GM19372 (cell line): ENCODE data around the gene LRIG1.
A peak's percentile ranks its signal among the peaks of the same experiment; 100 is the strongest.

Experiments
- ATAC-seq: cut with Tn5 transposase; IDR thresholded peaks from one replicate; pipeline ENCODE4 v1.9.1; 2021; ENCODE audit warnings: mild to moderate bottlenecking, low read depth, moderate library complexity; ENCODE audit not compliant: unreplicated experiment

LRIG1 gene

GRCh38 chr3:66490984-66491383 lies 9.8 kb downstream of the LRIG1 start:
- no peak for ATAC-seq

GRCh38 chr3:66490214-66490613 lies 10.6 kb downstream of the LRIG1 start:
- ATAC-seq, result no peak

GRCh38 chr3:66489581-66489980 lies 11.2 kb downstream of the LRIG1 start:
- no peak for ATAC-seq

GRCh38 chr3:66489115-66489514 lies 11.7 kb downstream of the LRIG1 start:
- ATAC-seq, result no peak

GRCh38 chr3:66488492-66488891 lies 12.3 kb downstream of the LRIG1 start:
- ATAC-seq, result no peak

GRCh38 chr3:66487465-66487864 lies 13.4 kb downstream of the LRIG1 start:
- no peak for ATAC-seq

GRCh38 chr3:66486646-66487045 lies 14.2 kb downstream of the LRIG1 start:
- ATAC-seq, result no peak

- no peak for ATAC-seq
Measured at GRCh38 chr3:66486202-66486601, 14.6 kb downstream of the LRIG1 start.

GRCh38 chr3:66485291-66485968 lies 15.4 kb downstream of the LRIG1 start:
- no peak for ATAC-seq

- ATAC-seq, result no peak
Measured at GRCh38 chr3:66484106-66484844, 16.5 kb downstream of the LRIG1 start.

- ATAC-seq, result peak; percentile 56
Measured at GRCh38 chr3:66483409-66483906, 17.4 kb downstream of the LRIG1 start.

- no peak for ATAC-seq
Measured at GRCh38 chr3:66483006-66483405, 17.8 kb downstream of the LRIG1 start.

- ATAC-seq, result no peak
Measured at GRCh38 chr3:66482018-66482404, 18.8 kb downstream of the LRIG1 start.

- no peak for ATAC-seq
Measured at GRCh38 chr3:66481071-66482017, 19.5 kb downstream of the LRIG1 start.

- ATAC-seq, result peak; percentile 47
Measured at GRCh38 chr3:66480666-66481065, 20.2 kb downstream of the LRIG1 start.

- no peak for ATAC-seq
Measured at GRCh38 chr3:66479532-66479947, 21.3 kb downstream of the LRIG1 start.

GRCh38 chr3:66478960-66479359 lies 21.9 kb downstream of the LRIG1 start:
- no peak for ATAC-seq

GRCh38 chr3:66477856-66478255 lies 23.0 kb downstream of the LRIG1 start:
- no peak for ATAC-seq

GRCh38 chr3:66476852-66477381 lies 23.9 kb downstream of the LRIG1 start:
- ATAC-seq, result no peak

GRCh38 chr3:66475386-66476020 lies 25.3 kb downstream of the LRIG1 start:
- no peak for ATAC-seq
